Keratinocyte (primary cell): ENCODE results near the gene PPID. TPM values are rescaled to one million over a fixed set of nuclear protein-coding genes. Genes with fewer than 3 reads are reported as not detected.

Source experiments
- DNase-seq: peaks from one replicate; pipeline ENCODE4 v3.0.0-alpha.2; 2011; ENCODE audit warnings: low read depth, missing footprints, low spot score
- FAIRE-seq: peaks from 2 replicates; lab custom pipeline; 2011; peaks lifted over from hg19 to GRCh38; lab: Jason Lieb, UNC
- H2AFZ ChIP-seq: 2 replicates; pipeline ENCODE4 v1.6.0; 2012; ENCODE audit warnings: low read length, control low read depth, inconsistent platforms; ENCODE audit not compliant: control insufficient read depth
- H3K27ac ChIP-seq: 2 replicates; pipeline ENCODE4 v1.5.1; 2011; ENCODE audit warnings: low read length; ENCODE audit not compliant: control insufficient read depth, insufficient read depth
- H3K27me3 ChIP-seq: 3 replicates; pipeline ENCODE4 v1.6.0; 2011; ENCODE audit warnings: low read length; ENCODE audit not compliant: control insufficient read depth, insufficient read depth; ENCODE audit errors: extremely low read depth
- H3K36me3 ChIP-seq, 2 experiments: 2 replicates in 1 of 2; 3 replicates in 1 of 2; pipeline ENCODE4 v1.5.1; 2011; ENCODE audit warnings: low read length in 2 of 2, mild to moderate bottlenecking in 1 of 2; ENCODE audit not compliant: control insufficient read depth in 2 of 2, insufficient read depth in 2 of 2; ENCODE audit errors: extremely low read depth in 1 of 2
- H3K4me1 ChIP-seq: 3 replicates; pipeline ENCODE4 v1.5.1; 2011; ENCODE audit warnings: low read length; ENCODE audit not compliant: control insufficient read depth, insufficient read depth; ENCODE audit errors: extremely low read depth
- H3K4me2 ChIP-seq: 3 replicates; pipeline ENCODE4 v1.6.0; 2011; ENCODE audit warnings: low read depth, low read length; ENCODE audit not compliant: control insufficient read depth, insufficient read depth; ENCODE audit errors: extremely low read depth
- H3K4me3 ChIP-seq, 3 experiments: fragments of 200-600 bp in 1 of 3; sonication (generic) in 1 of 3; 2 replicates in 2 of 3; 3 replicates in 1 of 3; pipeline ENCODE4 v1.5.1; 2011 to 2016; ENCODE audit warnings: low read length in 3 of 3, mild to moderate bottlenecking in 3 of 3, control low read depth in 2 of 3, inconsistent platforms in 1 of 3, low read depth in 1 of 3, mixed read lengths in 1 of 3, mixed run types in 1 of 3, moderate library complexity in 1 of 3; ENCODE audit not compliant: control insufficient read depth in 2 of 3, insufficient read depth in 2 of 3; ENCODE audit errors: extremely low read depth in 1 of 3
- H3K79me2 ChIP-seq: 2 replicates; pipeline ENCODE4 v1.6.0; 2012; ENCODE audit warnings: low read length; ENCODE audit not compliant: control insufficient read depth, insufficient read depth
- H3K9ac ChIP-seq: 3 replicates; pipeline ENCODE4 v1.6.0; 2011; ENCODE audit warnings: low read length; ENCODE audit not compliant: control insufficient read depth, insufficient read depth; ENCODE audit errors: extremely low read depth
- H3K9me1 ChIP-seq: 3 replicates; pipeline ENCODE4 v1.6.0; 2011; ENCODE audit warnings: low read length; ENCODE audit not compliant: control insufficient read depth, insufficient read depth; ENCODE audit errors: extremely low read depth
- H3K9me3 ChIP-seq: 2 replicates; pipeline ENCODE4 v1.5.1; 2012; ENCODE audit warnings: low read depth, low read length; ENCODE audit not compliant: control insufficient read depth
- H4K20me1 ChIP-seq: 3 replicates; pipeline ENCODE4 v1.6.0; 2011; ENCODE audit warnings: low read length; ENCODE audit not compliant: control insufficient read depth, insufficient read depth; ENCODE audit errors: extremely low read depth
- EZH2 ChIP-seq: IDR thresholded peaks from one replicate; pipeline ENCODE4 v1.6.1; 2012; ENCODE audit warnings: inconsistent platforms, mild to moderate bottlenecking, low read length, moderate library complexity
- dilution Hi-C: fragments of 300-500 bp; cut with MboI; formaldehyde crosslinking; loops from one replicate; pipeline ENCODE4 v1.7.0; 2020; ENCODE audit warnings: low sequenced_read_pairs; ENCODE audit not compliant: extremely low pct_ligation_motif_present
- polyA plus RNA-seq, 5 experiments: library from polyadenylated mRNA; depleted of rRNA in 3 of 5; stranded (reverse) in 3 of 5; stranded (forward) in 1 of 5; unstranded in 1 of 5; fragments of >200 nt; gene quantifications; 1 replicate in 1 of 5; 2 replicates in 3 of 5; 3 replicates in 1 of 5; pipeline versions ENCODE4 v1.2.1 to v1.2.3, GENCODE V29; 2011 to 2012; ENCODE audit warnings: missing spikeins in 2 of 5, low read depth in 1 of 5, low replicate concordance in 1 of 5
- TF ChIP-seq, protein P1 (sequence below), 3 experiments: IDR thresholded peaks in 1 of 3; conservative IDR thresholded peaks in 1 of 3; optimal IDR thresholded peaks in 1 of 3; 2 replicates in 2 of 3; 3 replicates in 1 of 3; pipeline versions ENCODE3 to v1.5.1; 2011; ENCODE audit warnings: low read length in 3 of 3, mild to moderate bottlenecking in 3 of 3, moderate library complexity in 2 of 3, control low read depth in 1 of 3, inconsistent platforms in 1 of 3; ENCODE audit not compliant: insufficient read depth in 2 of 3; ENCODE audit errors: extremely low read depth in 1 of 3

Gene PPID
- polyA plus RNA-seq, 1 donor (not counting 4 experiments of a cell fraction or from before 2014, with no cell fraction given): 27.2 TPM

DNA sequence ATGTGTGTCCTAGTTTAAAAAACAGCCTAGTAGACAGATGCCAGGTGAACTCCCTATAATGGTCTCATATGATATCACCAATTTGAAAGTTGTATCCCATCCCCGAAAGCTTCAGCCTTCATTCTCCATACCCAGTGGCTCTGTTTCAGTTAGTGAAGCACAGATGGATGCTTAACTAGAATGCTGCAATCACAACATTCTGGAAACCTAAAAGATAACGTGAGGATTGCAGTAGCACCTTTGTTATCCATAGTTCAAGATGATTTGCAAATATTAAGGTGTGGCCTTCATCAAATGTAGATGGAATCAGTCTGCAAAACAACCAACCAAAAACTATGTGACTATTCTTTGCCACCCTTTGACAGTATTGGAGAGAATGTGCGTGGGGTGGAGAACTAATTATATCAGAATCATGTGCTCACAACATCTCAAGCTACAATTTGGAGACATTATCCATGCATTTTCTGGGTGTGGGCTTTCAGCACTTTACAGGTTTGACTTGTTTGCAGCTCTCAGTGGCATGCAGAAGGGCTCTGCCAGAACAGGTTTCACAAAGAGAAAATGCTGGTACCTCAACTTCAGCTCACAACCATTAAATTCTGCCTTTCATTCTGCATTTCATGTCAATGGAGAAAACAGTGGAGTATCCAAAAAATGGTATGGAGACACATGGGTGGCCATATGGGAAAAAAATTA is 18.3 kb upstream of the PPID start:
- Histone ChIP-seq H3K4me2 (no peak overlapping the region), H3K9me1 (no peaks in the 10 kb centered on the region), H2AFZ (no peak overlapping the region), H3K4me3 (no peak overlapping the region), H4K20me1 (no peaks in the 10 kb centered on the region), H3K9ac (no peak overlapping the region), H3K9me3 (no peaks in the 10 kb centered on the region), H3K79me2 (no peaks in the 10 kb centered on the region), H3K4me1 (no peaks in the 10 kb centered on the region), H3K27ac (no peak overlapping the region), H3K27me3 (no peaks in the 10 kb centered on the region), H3K36me3 (no peaks in the 10 kb centered on the region)
- TF ChIP-seq EZH2: no peak
- TF ChIP-seq, protein P1, sequence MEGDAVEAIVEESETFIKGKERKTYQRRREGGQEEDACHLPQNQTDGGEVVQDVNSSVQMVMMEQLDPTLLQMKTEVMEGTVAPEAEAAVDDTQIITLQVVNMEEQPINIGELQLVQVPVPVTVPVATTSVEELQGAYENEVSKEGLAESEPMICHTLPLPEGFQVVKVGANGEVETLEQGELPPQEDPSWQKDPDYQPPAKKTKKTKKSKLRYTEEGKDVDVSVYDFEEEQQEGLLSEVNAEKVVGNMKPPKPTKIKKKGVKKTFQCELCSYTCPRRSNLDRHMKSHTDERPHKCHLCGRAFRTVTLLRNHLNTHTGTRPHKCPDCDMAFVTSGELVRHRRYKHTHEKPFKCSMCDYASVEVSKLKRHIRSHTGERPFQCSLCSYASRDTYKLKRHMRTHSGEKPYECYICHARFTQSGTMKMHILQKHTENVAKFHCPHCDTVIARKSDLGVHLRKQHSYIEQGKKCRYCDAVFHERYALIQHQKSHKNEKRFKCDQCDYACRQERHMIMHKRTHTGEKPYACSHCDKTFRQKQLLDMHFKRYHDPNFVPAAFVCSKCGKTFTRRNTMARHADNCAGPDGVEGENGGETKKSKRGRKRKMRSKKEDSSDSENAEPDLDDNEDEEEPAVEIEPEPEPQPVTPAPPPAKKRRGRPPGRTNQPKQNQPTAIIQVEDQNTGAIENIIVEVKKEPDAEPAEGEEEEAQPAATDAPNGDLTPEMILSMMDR (optimal IDR thresholded peaks at IDR 0.05 in 1 of 3, IDR thresholded peaks at IDR 0.05 in 1 of 3, conservative IDR thresholded peaks at IDR 0.05 in 1 of 3; ENCODE audit: extremely low read depth in 1 of 3, insufficient read depth in 2 of 3, low read length in 3 of 3): no peak
- DNase-seq (no peak), FAIRE-seq (no peak)
- dilution Hi-C loops: no loop called here

DNA sequence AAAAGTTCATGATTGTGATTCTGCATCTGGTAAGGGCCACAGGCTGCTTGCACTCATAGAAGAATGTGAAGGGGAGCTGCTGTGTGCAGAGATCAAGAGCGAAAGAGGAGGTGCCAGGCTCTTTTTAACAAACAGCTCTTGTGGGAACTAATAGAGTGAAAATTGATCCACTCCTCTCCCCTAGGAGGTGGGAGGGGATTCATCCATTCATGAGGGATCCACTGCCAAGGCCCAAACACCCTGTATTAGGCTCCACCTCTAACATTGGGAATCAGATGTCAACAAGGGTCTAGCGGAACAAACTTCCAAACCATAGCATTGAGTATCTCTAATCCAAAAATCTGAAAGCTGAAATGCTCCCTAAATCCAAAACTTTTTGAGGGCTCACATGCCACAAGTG is 16.4 kb upstream of the PPID start:
- H3K27me3 ChIP-seq: no peaks in the 10 kb centered on the region
- no peak for FAIRE-seq
- dilution Hi-C loops: no loop called here
- no peak for TF ChIP-seq EZH2
- TF ChIP-seq, protein P1 (optimal IDR thresholded peaks at IDR 0.05 in 1 of 3, IDR thresholded peaks at IDR 0.05 in 1 of 3, conservative IDR thresholded peaks at IDR 0.05 in 1 of 3; ENCODE audit: extremely low read depth in 1 of 3, insufficient read depth in 2 of 3, low read length in 3 of 3): no peak
- no peak overlapping the region for H3K4me2 ChIP-seq
- H3K27ac ChIP-seq: no peak overlapping the region
- no peak overlapping the region for H2AFZ ChIP-seq
- DNase-seq: no peak
- no peaks in the 10 kb centered on the region for H3K36me3 ChIP-seq
- no peak overlapping the region for H3K9ac ChIP-seq
- H3K9me3 ChIP-seq: no peaks in the 10 kb centered on the region
- H3K4me3 ChIP-seq: no peak overlapping the region
- no peaks in the 10 kb centered on the region for H3K9me1 ChIP-seq
- H3K79me2 ChIP-seq: no peaks in the 10 kb centered on the region
- H4K20me1 ChIP-seq: no peaks in the 10 kb centered on the region
- no peaks in the 10 kb centered on the region for H3K4me1 ChIP-seq
